Sciatic nerve (tissue), 2 donors: Measurements from ENCODE around the gene FAM234B. TPM values are rescaled to one million over a fixed set of nuclear protein-coding genes. Genes with fewer than 3 reads are reported as not detected.

Experiments
- ATAC-seq: fragments of 200-7000 bp; cut with Tn5 transposase; one replicate; pipeline ENCODE4 v1.9.1; 2020; ENCODE audit warnings: mild to moderate bottlenecking, moderate library complexity
- DNase-seq: peaks from one replicate; pipeline ENCODE4 v3.0.0-alpha.2; 2020; ENCODE audit warnings: low spot score
- intact Hi-C: fragments of 100-400 bp; cut with DNase I; formaldehyde crosslinking; loops from one replicate; pipeline ENCODE4 v1.14.2; 2022
- total RNA-seq: library from RNA; stranded (reverse); fragmentation: NEBNext Ultra II Directional; extraction: Animal tissue kit (Norgen Biotek cat#: 25700); gene quantifications from one replicate; pipeline ENCODE4 v1.2.1, GENCODE V29; 2021
- donor health status: DM: no; HTN: no; CAD: no.
- donor health status: DM: no; HTN: no; CAD: no.

FAM234B gene
- total RNA-seq, 1 donor from 2014 or later, result 7.8 TPM

- DNase-seq (no peak), ATAC-seq (no peak)
- intact Hi-C loops, result no loop called here
Measured at GRCh38 chr12:13130981-13131380, 86.8 kb downstream of the FAM234B start.

Other genes with a start within 250 kb of the FAM234B start
- 48.6 TPM for gene DDX47, start 231.0 kb upstream of the FAM234B start, total RNA-seq
- gene GPRC5A, start 152.8 kb upstream of the FAM234B start, total RNA-seq, result 9.3 TPM
- gene GPRC5D, start 92.2 kb upstream of the FAM234B start, total RNA-seq, result not detected
- gene HEBP1, start 44.1 kb upstream of the FAM234B start, total RNA-seq, result 67.8 TPM
- gene GSG1, start 59.3 kb downstream of the FAM234B start, total RNA-seq, result not detected
- 413 TPM for gene EMP1, start 152.3 kb downstream of the FAM234B start, total RNA-seq